ENCODE results near the gene CNP.
"Not testable (repeated sequence)": the region's sequence is repeated elsewhere in the genome, so short reads cannot be mapped to it uniquely, and the experiment has no call there.

CNP gene

DNA sequence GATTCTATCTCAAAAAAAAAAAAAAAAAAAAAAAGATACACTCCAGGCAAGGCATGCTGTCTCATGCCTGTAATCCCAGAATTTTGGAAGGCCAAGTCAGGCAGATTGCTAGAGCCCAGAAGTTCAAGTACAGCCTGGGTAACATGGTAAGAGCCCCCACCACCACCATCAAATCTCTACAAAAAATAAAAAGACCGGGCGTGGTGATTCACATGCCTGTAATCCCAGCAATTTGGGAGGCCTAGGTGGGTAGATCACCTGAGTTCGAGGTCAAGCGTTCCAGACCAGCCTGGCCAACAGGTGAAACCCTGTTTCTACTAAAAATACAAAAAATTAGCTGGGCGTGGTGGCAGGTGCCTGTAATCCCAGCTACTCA lies 46.0 kb upstream of the CNP start:
- TF ChIP-seq, protein P1, sequence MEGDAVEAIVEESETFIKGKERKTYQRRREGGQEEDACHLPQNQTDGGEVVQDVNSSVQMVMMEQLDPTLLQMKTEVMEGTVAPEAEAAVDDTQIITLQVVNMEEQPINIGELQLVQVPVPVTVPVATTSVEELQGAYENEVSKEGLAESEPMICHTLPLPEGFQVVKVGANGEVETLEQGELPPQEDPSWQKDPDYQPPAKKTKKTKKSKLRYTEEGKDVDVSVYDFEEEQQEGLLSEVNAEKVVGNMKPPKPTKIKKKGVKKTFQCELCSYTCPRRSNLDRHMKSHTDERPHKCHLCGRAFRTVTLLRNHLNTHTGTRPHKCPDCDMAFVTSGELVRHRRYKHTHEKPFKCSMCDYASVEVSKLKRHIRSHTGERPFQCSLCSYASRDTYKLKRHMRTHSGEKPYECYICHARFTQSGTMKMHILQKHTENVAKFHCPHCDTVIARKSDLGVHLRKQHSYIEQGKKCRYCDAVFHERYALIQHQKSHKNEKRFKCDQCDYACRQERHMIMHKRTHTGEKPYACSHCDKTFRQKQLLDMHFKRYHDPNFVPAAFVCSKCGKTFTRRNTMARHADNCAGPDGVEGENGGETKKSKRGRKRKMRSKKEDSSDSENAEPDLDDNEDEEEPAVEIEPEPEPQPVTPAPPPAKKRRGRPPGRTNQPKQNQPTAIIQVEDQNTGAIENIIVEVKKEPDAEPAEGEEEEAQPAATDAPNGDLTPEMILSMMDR (IDR thresholded peaks at IDR 0.05; ENCODE audit: low read depth, low read length, missing control alignments) = no peak
- H3K4me3 ChIP-seq (ENCODE audit: low read depth, low read length) = no peak overlapping the region
- no peak for DNase-seq (ENCODE audit: low read depth)

DNA sequence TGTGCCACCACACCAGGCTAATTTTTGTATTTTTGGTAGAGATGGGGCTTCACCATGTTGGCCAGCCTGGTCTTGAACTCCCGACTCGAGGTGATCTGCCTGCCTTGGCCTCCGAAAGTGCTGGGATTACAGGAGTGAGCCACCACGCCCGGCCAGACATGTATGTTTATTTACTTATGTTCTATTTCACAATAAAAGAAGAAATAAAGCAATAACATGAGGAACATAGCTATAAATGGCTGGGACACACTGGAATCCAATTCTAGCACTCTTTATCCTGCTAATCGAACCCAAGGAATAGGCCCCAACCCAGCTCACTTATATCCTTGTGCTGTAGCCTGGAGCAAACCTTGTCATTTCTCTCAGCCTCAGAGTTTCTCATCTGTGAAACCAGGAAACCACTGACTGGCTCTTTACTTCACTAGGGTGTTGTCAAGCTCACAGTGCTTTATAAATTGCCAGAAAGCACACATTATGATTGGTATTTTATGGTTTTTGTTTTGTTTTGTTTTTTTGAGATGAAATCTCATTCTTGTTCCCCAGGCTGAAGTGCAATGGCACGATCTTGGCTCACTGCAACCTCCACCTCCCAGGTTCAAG lies 40.5 kb upstream of the CNP start:
- TF ChIP-seq, protein P1 (IDR thresholded peaks at IDR 0.05; ENCODE audit: low read depth, low read length, missing control alignments) = no peak
- DNase-seq (ENCODE audit: low read depth) = no peak
- H3K4me3 ChIP-seq (ENCODE audit: low read depth, low read length) = no peak overlapping the region

DNA sequence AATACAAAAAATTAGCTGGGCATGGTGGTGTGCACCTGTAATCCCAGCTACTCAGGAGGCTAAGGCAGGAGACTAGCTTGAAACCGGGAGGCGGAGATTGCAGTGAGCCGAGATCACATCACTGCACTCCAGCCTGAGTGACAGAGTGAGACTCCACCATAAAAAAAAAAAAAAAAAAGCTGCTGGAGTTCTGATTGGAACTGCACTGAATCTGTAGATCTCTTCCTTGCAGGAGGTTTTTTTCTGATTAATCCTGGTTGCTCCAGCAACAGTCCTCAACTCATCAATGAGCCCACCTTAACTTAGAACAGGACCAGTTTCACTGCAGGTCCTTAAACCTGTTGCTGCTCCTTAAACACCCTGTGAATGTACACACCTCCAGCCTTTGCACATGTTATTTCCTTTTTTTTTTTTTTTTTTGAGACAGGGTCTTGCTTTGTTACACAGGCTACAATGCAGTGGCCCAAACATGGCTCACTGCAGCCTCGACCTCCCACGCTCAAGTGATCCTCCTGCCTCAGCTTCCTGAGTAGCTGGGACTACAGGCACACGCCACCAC lies 37.8 kb upstream of the CNP start:
- TF ChIP-seq, protein P1 (IDR thresholded peaks at IDR 0.05; ENCODE audit: low read depth, low read length, missing control alignments) = no peak
- no peak for DNase-seq (ENCODE audit: low read depth)
- H3K4me3 ChIP-seq (ENCODE audit: low read depth, low read length) = no peak overlapping the region

DNA sequence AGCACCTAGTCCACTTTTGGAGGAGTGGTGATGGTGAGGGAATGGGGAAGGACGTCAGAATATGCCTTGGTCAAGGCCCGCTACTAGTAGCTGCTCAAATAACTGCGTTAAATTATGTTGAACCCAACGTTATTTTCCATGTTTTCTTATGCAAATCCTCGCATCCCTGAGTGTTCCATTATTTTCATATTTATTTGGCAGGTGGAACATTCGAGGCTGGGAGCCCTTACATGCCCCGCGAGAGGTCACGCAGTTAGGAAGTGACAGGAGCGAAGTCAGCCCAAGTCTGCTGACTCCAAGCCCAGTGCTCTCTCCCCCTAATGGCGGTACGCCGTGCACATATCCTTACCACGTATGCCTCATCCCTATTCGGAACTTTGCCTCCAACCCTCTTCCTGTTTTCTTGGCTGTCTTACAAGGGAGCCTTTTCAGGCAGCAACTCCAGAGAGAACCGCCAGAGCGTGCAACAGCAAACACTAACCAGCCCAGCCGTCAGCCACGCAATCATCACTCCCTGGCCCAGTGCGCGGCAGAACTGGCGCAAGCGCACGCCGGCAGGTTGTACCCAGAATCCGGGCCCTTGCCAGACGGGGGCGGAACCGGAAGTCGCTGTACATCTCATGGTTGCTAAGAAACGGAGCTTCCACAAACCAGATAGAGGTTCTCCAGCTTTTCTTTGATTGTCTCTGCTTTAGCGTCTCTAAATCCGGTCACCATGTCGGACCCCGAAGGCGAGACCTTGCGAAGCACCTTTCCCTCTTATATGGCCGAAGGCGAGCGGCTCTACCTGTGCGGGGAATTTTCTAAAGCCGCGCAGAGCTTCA lies 36.4 kb upstream of the CNP start, which contains the start of gene ODAD4:
ODAD4 (plus strand) TSS at position 609 of the 824 bp plus-strand sequence; CDS start at position 716, 107 bp downstream.
- peak; percentile 85 for DNase-seq (ENCODE audit: low read depth)
- peak within 1 kb of the TSS; percentile 77 for H3K4me3 ChIP-seq (ENCODE audit: low read depth, low read length)
- TF ChIP-seq, protein P1 (IDR thresholded peaks at IDR 0.05; ENCODE audit: low read depth, low read length, missing control alignments) = peak; percentile 46

DNA sequence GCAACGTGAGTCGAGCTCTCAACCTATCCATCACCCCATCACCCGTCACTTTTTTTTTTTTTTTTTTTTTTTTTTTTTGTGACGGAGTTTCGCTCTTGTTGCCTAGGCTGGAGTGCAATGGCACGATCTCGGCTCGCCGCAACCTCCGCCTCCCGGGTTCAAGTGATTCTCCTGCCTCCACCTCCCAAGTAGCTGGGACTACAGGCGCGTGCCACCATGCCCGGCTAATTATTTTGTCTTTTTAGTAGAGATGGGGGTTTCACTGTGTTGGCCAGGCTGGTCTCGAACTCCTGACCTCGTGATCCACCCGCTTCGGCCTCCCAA lies 35.8 kb upstream of the CNP start:
- peak overlapping the region; percentile 77 for H3K4me3 ChIP-seq (ENCODE audit: low read depth, low read length)
- DNase-seq (ENCODE audit: low read depth) = not testable (repeated sequence)

DNA sequence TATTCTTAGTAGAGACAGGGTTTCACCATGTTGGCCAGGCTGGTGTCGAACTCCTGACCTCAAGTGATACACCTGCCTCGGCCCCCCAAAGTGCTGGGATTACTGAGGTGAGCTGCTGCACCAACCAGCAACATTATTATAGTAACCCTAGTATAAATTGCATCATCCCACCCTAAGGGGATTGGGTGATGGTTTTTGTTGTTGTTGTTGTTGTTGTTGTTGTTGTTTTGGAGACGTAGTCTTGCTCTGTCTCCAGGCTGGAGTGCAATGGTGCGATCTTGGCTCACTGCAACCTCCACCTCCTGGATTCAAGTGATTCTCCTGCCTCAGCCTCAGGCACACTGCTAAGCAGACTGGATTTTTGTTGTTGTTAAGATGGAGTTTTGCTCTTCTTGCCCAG lies 34.9 kb upstream of the CNP start:
- H3K4me3 ChIP-seq (ENCODE audit: low read depth, low read length); DNase-seq (ENCODE audit: low read depth): not testable (repeated sequence)

DNA sequence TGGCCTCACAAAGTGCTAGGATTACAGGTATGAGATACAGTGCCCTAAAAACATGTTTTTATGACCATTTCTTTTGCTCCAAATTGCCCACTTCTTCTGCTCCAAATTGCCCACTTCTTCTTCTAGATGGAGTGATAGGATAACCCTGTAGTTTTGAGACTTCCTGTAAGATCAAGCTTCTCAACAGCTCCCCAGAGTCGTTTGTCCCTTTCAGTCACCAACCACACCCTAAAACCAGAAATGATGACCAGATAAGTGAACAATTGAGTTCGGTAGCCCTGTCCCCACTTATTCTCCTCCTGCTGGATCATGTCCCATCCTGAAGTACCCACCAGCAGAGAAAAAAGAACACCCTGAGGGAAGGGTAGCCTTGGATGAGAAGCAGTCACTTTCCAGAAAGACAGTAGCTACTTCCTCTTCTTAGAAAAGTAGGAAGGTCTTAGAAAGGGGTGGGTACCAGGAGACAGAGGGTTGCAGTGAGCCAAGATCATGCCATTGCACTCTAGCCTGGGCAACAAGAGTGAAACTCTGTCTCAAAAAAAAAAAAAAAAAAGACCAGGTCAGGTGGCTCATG lies 33.7 kb upstream of the CNP start:
- TF ChIP-seq, protein P1 (IDR thresholded peaks at IDR 0.05; ENCODE audit: low read depth, low read length, missing control alignments) = no peak
- H3K4me3 ChIP-seq (ENCODE audit: low read depth, low read length) = no peak overlapping the region
- no peak for DNase-seq (ENCODE audit: low read depth)
